HG03139 (cell line): ENCODE measurements around the gene BEND3.
"Not testable (repeated sequence)": the region's sequence is repeated elsewhere in the genome, so short reads cannot be mapped to it uniquely, and the experiment has no call there.

Experiments used
- ATAC-seq: cut with Tn5 transposase; IDR thresholded peaks from one replicate; pipeline ENCODE4 v1.9.1; 2021; ENCODE audit not compliant: unreplicated experiment

Gene BEND3

GRCh38 chr6:107045826-107046675, 69.3 kb downstream of the BEND3 start:
- ATAC-seq, result no peak

GRCh38 chr6:107033126-107033525, 82.2 kb downstream of the BEND3 start:
- no peak for ATAC-seq

GRCh38 chr6:107032051-107032450, 83.3 kb downstream of the BEND3 start:
- no peak for ATAC-seq

- ATAC-seq, result no peak
Measured at GRCh38 chr6:107030151-107030550, 85.2 kb downstream of the BEND3 start.

GRCh38 chr6:107026965-107027364, 88.3 kb downstream of the BEND3 start:
- no peak for ATAC-seq

GRCh38 chr6:107021446-107022185, 93.7 kb downstream of the BEND3 start:
- ATAC-seq, result no peak

GRCh38 chr6:107020239-107020638, 95.1 kb downstream of the BEND3 start:
- no peak for ATAC-seq

- not testable (repeated sequence) for ATAC-seq
Measured at GRCh38 chr6:107019628-107020027, 95.7 kb downstream of the BEND3 start.

GRCh38 chr6:107019047-107019446, 96.3 kb downstream of the BEND3 start:
- no peak for ATAC-seq
